Neuronal stem cell (in vitro differentiated cells): Measurements from ENCODE around the gene TBX1.
A peak's percentile ranks its signal among the peaks of the same experiment; 100 is the strongest.

Source experiments
- DNase-seq: peaks from one replicate; pipeline ENCODE4 v3.0.0-alpha.2; 2013; ENCODE audit warnings: low spot score
- H2AFZ ChIP-seq: one replicate; pipeline ENCODE4 v1.6.1; 2013; ENCODE audit warnings: mild to moderate bottlenecking, low read length, inconsistent platforms
- H2AK5ac ChIP-seq: 2 replicates; pipeline ENCODE4 v1.6.1; 2013; ENCODE audit warnings: low read depth, mild to moderate bottlenecking, inconsistent platforms, low read length, moderate library complexity, mixed read lengths
- H2BK120ac ChIP-seq: 2 replicates; pipeline ENCODE4 v1.6.1; 2013; ENCODE audit warnings: low read depth, mild to moderate bottlenecking, inconsistent platforms, low read length, moderate library complexity, mixed read lengths
- H2BK12ac ChIP-seq: one replicate; pipeline ENCODE4 v1.6.1; 2013; ENCODE audit warnings: low read length, inconsistent platforms
- H2BK15ac ChIP-seq: 2 replicates; pipeline ENCODE4 v1.6.1; 2013; ENCODE audit warnings: mild to moderate bottlenecking, low read length, inconsistent platforms, mixed read lengths
- H2BK5ac ChIP-seq: one replicate; pipeline ENCODE4 v1.6.1; 2013; ENCODE audit warnings: inconsistent platforms, mild to moderate bottlenecking, low read length, moderate library complexity
- H3K14ac ChIP-seq: one replicate; pipeline ENCODE4 v1.6.1; 2013; ENCODE audit warnings: low read length, inconsistent platforms
- H3K18ac ChIP-seq: 2 replicates; pipeline ENCODE4 v1.6.1; 2013; ENCODE audit warnings: low read length, inconsistent platforms
- H3K23ac ChIP-seq: 2 replicates; pipeline ENCODE4 v1.6.1; 2013; ENCODE audit warnings: low read depth, mild to moderate bottlenecking, mixed read lengths, low read length, inconsistent platforms; ENCODE audit not compliant: poor library complexity
- H3K27ac ChIP-seq: replicated peaks from 3 replicates; pipeline ENCODE4 v1.5.1; 2013; ENCODE audit warnings: low read length, inconsistent platforms
- H3K27me3 ChIP-seq, 3 experiments: 2 replicates each; pipeline ENCODE4 v1.6.1; 2013; ENCODE audit warnings: low read length in 3 of 3, mild to moderate bottlenecking in 2 of 3, inconsistent platforms in 1 of 3, low read depth in 1 of 3, mixed read lengths in 1 of 3, moderate library complexity in 1 of 3; ENCODE audit not compliant: control insufficient read depth in 3 of 3, insufficient read depth in 3 of 3
- H3K36me3 ChIP-seq, 2 donors: replicated peaks in 1 of 2; 2 replicates each; pipeline ENCODE4 v1.6.1; 2013; ENCODE audit warnings: low read length in 2 of 2; ENCODE audit not compliant: control insufficient read depth in 2 of 2, insufficient read depth in 2 of 2
- H3K4ac ChIP-seq: 2 replicates; pipeline ENCODE4 v1.6.1; 2013; ENCODE audit warnings: inconsistent platforms, mild to moderate bottlenecking, low read length, moderate library complexity
- H3K4me1 ChIP-seq, 2 donors: 1 replicate in 1 of 2; 2 replicates in 1 of 2; pipeline ENCODE4 v1.6.1; 2013; ENCODE audit warnings: low read length in 2 of 2, low read depth in 1 of 2; ENCODE audit not compliant: control insufficient read depth in 2 of 2, insufficient read depth in 1 of 2
- H3K4me2 ChIP-seq: one replicate; pipeline ENCODE4 v1.6.1; 2013; ENCODE audit warnings: mild to moderate bottlenecking, low read length, inconsistent platforms; ENCODE audit not compliant: insufficient read depth, poor library complexity, severe bottlenecking
- H3K4me3 ChIP-seq, 2 donors: 2 replicates each; pipeline ENCODE4 v1.5.1; 2013; ENCODE audit warnings: low read length in 2 of 2, mild to moderate bottlenecking in 2 of 2, inconsistent platforms in 1 of 2, moderate library complexity in 1 of 2
- H3K79me1 ChIP-seq: one replicate; pipeline ENCODE4 v1.6.1; 2013; ENCODE audit warnings: low read depth, mild to moderate bottlenecking, inconsistent platforms, low read length, moderate library complexity
- H3K9ac ChIP-seq: one replicate; pipeline ENCODE4 v1.6.1; 2013; ENCODE audit warnings: mild to moderate bottlenecking, low read depth, low read length, inconsistent platforms; ENCODE audit not compliant: poor library complexity
- H3K9me3 ChIP-seq, 2 donors: replicated peaks in 1 of 2; 2 replicates each; pipeline versions ENCODE3 to v1.6.1; 2013; ENCODE audit warnings: low read length in 2 of 2, mild to moderate bottlenecking in 2 of 2, inconsistent platforms in 1 of 2, low read depth in 1 of 2, mixed read lengths in 1 of 2, moderate library complexity in 1 of 2; ENCODE audit not compliant: control insufficient read depth in 2 of 2, insufficient read depth in 1 of 2
- H4K8ac ChIP-seq: one replicate; pipeline ENCODE4 v1.6.1; 2013; ENCODE audit warnings: low read depth, mild to moderate bottlenecking, inconsistent platforms, low read length, moderate library complexity
- H4K91ac ChIP-seq: one replicate; pipeline ENCODE4 v1.6.1; 2013; ENCODE audit warnings: low read length, low read depth, mild to moderate bottlenecking, inconsistent platforms; ENCODE audit not compliant: poor library complexity
- WGBS, 2 donors: extraction: QIAGEN DNeasy Blood & Tissue Kit; methylation state at CpG; one replicate each; pipeline ENCODE4 v1.1.7; 2013; ENCODE audit warnings: missing lambda C conversion rate in 2 of 2, mixed read lengths in 1 of 2; ENCODE audit not compliant: insufficient read length in 2 of 2, insufficient replicate concordance in 1 of 2; ENCODE audit errors: extremely low coverage in 2 of 2; 5-methylcytosine and 5-hydroxymethylcytosine counted together

The TBX1 gene

DNA sequence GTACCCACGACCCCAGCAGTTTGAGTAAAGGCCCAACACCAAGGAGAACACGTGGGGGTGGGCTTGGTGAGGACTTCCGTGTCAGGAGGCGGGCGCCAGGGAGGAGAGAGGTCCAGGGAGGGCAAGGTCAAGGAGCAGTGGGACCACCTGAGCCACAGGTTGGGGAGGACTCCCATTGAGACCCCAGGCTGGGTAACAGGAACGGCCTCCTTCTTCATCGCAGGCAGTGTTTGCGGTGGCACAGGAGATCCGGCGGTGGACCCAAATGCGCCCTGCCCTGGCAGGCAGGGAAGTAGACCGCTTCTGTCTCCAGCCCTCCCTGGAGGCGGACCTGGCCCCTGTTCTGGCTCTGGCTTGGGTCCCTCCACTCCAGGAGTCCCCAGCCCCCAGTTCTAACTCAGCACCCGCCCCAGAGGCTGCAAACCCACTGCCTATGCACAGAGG, 5.9 kb upstream of the TBX1 start:
- no peak for DNase-seq
- peaks cover 4 to 32% of the 10 kb centered on the region in 2 donors for H3K4me1 ChIP-seq

DNA sequence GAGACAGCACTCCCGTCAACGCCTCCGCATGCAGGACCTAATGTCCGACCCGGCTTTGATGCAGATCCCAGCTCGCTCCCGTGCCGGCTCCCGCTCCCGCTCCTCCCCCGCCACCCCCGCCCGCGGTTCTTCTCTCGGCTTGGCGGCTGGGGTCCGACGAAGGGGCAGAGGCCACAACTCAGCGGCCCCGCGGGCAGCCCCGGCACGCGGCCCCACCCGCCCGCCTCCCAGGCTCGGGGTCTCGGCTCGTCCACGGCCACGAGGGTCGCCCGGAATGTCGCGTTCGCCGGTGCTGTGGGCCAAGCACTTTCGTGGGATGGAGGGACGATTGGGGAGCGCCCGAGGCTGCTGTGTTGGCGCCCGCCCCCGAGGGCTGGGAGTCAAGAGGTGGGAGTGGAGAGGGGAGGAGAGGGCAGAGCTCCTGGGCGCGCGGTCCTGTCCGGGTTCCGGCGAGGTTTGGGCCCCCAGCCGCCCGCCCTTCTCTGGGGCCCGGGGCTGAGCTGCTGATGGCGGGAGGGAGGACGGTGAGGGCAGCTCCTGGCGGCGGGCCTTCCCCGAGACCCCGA, 5.3 kb upstream of the TBX1 start:
- peak overlapping the region; percentile 40 for H2AFZ ChIP-seq
- H3K14ac ChIP-seq, result no peak overlapping the region
- H3K4ac ChIP-seq, result no peak overlapping the region
- H2AK5ac ChIP-seq, result peak overlapping the region; percentile 60
- no peak overlapping the region for H4K8ac ChIP-seq
- peaks cover 47 to 97% (median 74%) of the 10 kb centered on the region in 3 experiments for H3K27me3 ChIP-seq
- DNase-seq, result no peak
- peaks cover 0 to 5% of the 10 kb centered on the region in 2 donors for H3K9me3 ChIP-seq
- peak overlapping the region; percentile 50 for H3K9ac ChIP-seq
- no CpG with 5 or more reads among the region's 59 CpGs for WGBS, 2 donors
- H3K4me2 ChIP-seq, result peak overlapping the region; percentile 36
- no peaks in the 10 kb centered on the region for H3K36me3 ChIP-seq
- no peak overlapping the region for H3K27ac ChIP-seq
- peak overlapping the region; percentile 77 for H3K18ac ChIP-seq
- peak overlapping the region; percentile 48 for H2BK120ac ChIP-seq
- no peak overlapping the region for H2BK5ac ChIP-seq
- no peak overlapping the region for H2BK12ac ChIP-seq
- H4K91ac ChIP-seq, result no peak overlapping the region
- H3K79me1 ChIP-seq, result no peaks in the 10 kb centered on the region
- peak overlapping the region; percentile 100 for H3K23ac ChIP-seq
- H2BK15ac ChIP-seq, result peak overlapping the region; percentile 0
- H3K4me1 ChIP-seq, result peaks cover 4 to 28% of the 10 kb centered on the region in 2 donors
- no peak overlapping the region for H3K4me3 ChIP-seq

More for the DNA sequence above, 5.9 kb upstream of the TBX1 start:
- peak overlapping the region; percentile 0 for H2BK15ac ChIP-seq
- H3K27me3 ChIP-seq, result peaks cover 46 to 97% (median 71%) of the 10 kb centered on the region in 3 experiments
- no peak overlapping the region for H3K4me3 ChIP-seq
- no peak overlapping the region for H3K14ac ChIP-seq
- no peaks in the 10 kb centered on the region for H3K36me3 ChIP-seq
- no peaks in the 10 kb centered on the region for H3K79me1 ChIP-seq
- no peak overlapping the region for H2BK120ac ChIP-seq
- peak overlapping the region; percentile 40 for H2AFZ ChIP-seq
- H3K23ac ChIP-seq, result peak overlapping the region; percentile 100
- WGBS, 2 donors, result no CpG with 5 or more reads among the region's 14 CpGs
- H4K8ac ChIP-seq, result no peak overlapping the region
- H3K27ac ChIP-seq, result no peak overlapping the region
- peak overlapping the region; percentile 16 for H2AK5ac ChIP-seq
- H2BK5ac ChIP-seq, result no peak overlapping the region
- H3K9ac ChIP-seq, result peak overlapping the region; percentile 50
- H3K4me2 ChIP-seq, result peak overlapping the region; percentile 36
- H4K91ac ChIP-seq, result no peak overlapping the region
- no peak overlapping the region for H2BK12ac ChIP-seq
- H3K9me3 ChIP-seq, result peaks cover 0 to 5% of the 10 kb centered on the region in 2 donors
- peak overlapping the region; percentile 20 for H3K18ac ChIP-seq
- peak overlapping the region; percentile 44 for H3K4ac ChIP-seq

DNA sequence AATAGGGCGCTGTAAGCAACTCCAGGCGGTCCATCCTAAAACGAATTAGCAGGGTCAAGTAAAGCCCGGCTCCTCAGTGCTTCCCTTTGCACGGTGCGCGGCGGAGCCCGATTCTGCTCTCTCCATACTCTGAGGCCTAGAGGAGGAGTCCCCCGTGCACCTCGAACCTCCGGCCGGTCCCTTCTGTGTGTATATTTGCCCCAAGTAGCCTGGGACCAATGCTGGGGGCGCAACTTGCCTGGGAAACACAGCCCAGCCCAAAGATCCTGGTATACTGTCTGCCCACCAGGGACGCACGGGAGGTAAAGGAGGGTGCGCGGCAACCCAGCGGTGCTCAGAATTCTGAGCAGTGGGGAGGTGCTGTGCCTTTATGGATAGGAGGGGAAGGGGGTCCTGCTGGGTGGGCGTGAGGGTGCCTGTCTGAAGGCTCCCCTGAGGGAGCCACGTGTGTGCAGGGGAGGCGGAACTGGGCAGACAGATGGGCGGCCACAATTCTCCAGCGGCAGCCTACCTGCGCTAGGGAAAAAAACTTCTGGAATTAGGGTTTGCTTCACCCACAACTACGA, 4.8 kb upstream of the TBX1 start:
- Histone ChIP-seq H3K4me1 (peaks cover 4 to 26% of the 10 kb centered on the region in 2 donors), H2AK5ac (peak overlapping the region; percentile 60), H3K27me3 (peaks cover 47 to 95% (median 78%) of the 10 kb centered on the region in 3 experiments), H3K4ac (no peak overlapping the region), H4K91ac (no peak overlapping the region), H3K36me3 (no peaks in the 10 kb centered on the region), H3K9me3 (peaks cover 0 to 5% of the 10 kb centered on the region in 2 donors), H3K14ac (no peak overlapping the region), H2BK120ac (no peak overlapping the region), H3K4me2 (peak overlapping the region; percentile 36), H2AFZ (peak overlapping the region; percentile 30), H2BK12ac (no peak overlapping the region), H2BK5ac (no peak overlapping the region), H3K18ac (peak overlapping the region; percentile 77), H3K9ac (no peak overlapping the region), H3K4me3 (peak overlapping the region in 1 of 2 donors; percentile 3), H4K8ac (no peak overlapping the region), H2BK15ac (no peak overlapping the region), H3K27ac (no peak overlapping the region), H3K23ac (peak overlapping the region; percentile 100), H3K79me1 (no peaks in the 10 kb centered on the region)
- WGBS, 2 donors, result no CpG with 5 or more reads among the region's 26 CpGs
- DNase-seq, result no peak
